ENCODE data around the gene GGA1. TPM values are rescaled to one million over a fixed set of nuclear protein-coding genes. Genes with fewer than 3 reads are reported as not detected.

The GGA1 gene
- total RNA-seq, 1 donor from 2014 or later = 27.5 TPM

GRCh38 chr22:37626144-37626543 is 17.5 kb downstream of the GGA1 start:
- DNase-seq = peak; percentile 78
- no peak overlapping the region for H3K4me3 ChIP-seq
- peaks cover 48% of the 10 kb centered on the region for H3K36me3 ChIP-seq
- peaks cover 41% of the 10 kb centered on the region for H3K4me1 ChIP-seq
- intact Hi-C loops (cut with micrococcal nuclease) = no loop called here
- no peaks in the 10 kb centered on the region for H3K9me3 ChIP-seq (replicated peaks)
- TF ChIP-seq CTCF (IDR thresholded peaks at IDR 0.05; ENCODE audit: borderline replicate concordance) = peak; percentile 27
- no peaks in the 10 kb centered on the region for H3K27me3 ChIP-seq (ENCODE audit: low read depth)
- peak overlapping the region; percentile 64 for H3K27ac ChIP-seq (replicated peaks)

DNA sequence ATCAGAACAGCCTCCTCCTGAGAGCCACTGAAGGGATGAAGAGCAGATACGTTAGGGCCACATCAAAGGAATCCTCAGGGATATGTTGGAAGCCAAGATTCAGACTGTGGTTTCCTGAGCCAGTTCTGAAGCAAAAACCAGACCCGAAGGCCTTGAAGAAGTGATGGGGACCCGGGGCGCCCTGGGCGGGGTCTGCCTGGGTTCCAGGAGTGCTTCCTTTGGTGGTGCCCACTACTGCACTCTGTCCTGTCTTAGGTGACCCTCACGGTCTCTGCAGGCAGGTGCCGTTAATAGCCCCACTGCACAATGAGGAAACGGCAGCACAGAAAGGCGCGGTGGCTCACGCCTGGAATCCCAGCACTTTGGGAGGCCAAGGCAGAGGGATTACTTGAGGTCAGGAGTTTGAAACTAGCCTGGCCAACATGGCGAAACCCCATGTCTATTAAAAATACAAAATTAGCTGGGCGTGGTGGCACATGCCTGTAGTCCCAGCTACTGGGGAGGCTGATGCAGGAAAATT is 18.0 kb downstream of the GGA1 start:
- DNase-seq = no peak
- peaks cover 48% of the 10 kb centered on the region for H3K36me3 ChIP-seq
- H3K4me3 ChIP-seq = no peak overlapping the region
- H3K27ac ChIP-seq (replicated peaks) = peak overlapping the region; percentile 64
- no peaks in the 10 kb centered on the region for H3K27me3 ChIP-seq (ENCODE audit: low read depth)
- no peak for TF ChIP-seq CTCF (IDR thresholded peaks at IDR 0.05; ENCODE audit: borderline replicate concordance)
- H3K9me3 ChIP-seq (replicated peaks) = no peaks in the 10 kb centered on the region
- H3K4me1 ChIP-seq = peaks cover 46% of the 10 kb centered on the region
- intact Hi-C loops (cut with micrococcal nuclease) = no loop called here

GRCh38 chr22:37627121-37627520 is 18.5 kb downstream of the GGA1 start:
- peaks cover 48% of the 10 kb centered on the region for H3K4me1 ChIP-seq
- no peak for DNase-seq
- no peak for TF ChIP-seq CTCF (IDR thresholded peaks at IDR 0.05; ENCODE audit: borderline replicate concordance)
- H3K27ac ChIP-seq (replicated peaks) = peak overlapping the region; percentile 64
- H3K36me3 ChIP-seq = peaks cover 49% of the 10 kb centered on the region
- no peak overlapping the region for H3K4me3 ChIP-seq
- H3K27me3 ChIP-seq (ENCODE audit: low read depth) = no peaks in the 10 kb centered on the region
- no peaks in the 10 kb centered on the region for H3K9me3 ChIP-seq (replicated peaks)
- intact Hi-C loops (cut with micrococcal nuclease) = no loop called here

- H3K27ac ChIP-seq (replicated peaks) = peak overlapping the region; percentile 64
- no peaks in the 10 kb centered on the region for H3K9me3 ChIP-seq (replicated peaks)
- H3K27me3 ChIP-seq (ENCODE audit: low read depth) = no peaks in the 10 kb centered on the region
- H3K4me1 ChIP-seq = peaks cover 52% of the 10 kb centered on the region
- peaks cover 48% of the 10 kb centered on the region for H3K36me3 ChIP-seq
- DNase-seq = no peak
- no peak overlapping the region for H3K4me3 ChIP-seq
- TF ChIP-seq CTCF (IDR thresholded peaks at IDR 0.05; ENCODE audit: borderline replicate concordance) = no peak
- intact Hi-C loops (cut with micrococcal nuclease) = no loop called here
Measured at GRCh38 chr22:37627545-37627944, 18.9 kb downstream of the GGA1 start.

- Histone ChIP-seq H3K4me3 (no peak overlapping the region), H3K27ac (replicated peaks) (no peak overlapping the region), H3K27me3 (ENCODE audit: low read depth) (no peaks in the 10 kb centered on the region), H3K4me1 (peaks cover 58% of the 10 kb centered on the region), H3K9me3 (replicated peaks) (no peaks in the 10 kb centered on the region), H3K36me3 (peaks cover 44% of the 10 kb centered on the region)
- no peak for TF ChIP-seq CTCF (IDR thresholded peaks at IDR 0.05; ENCODE audit: borderline replicate concordance)
- no peak for DNase-seq
- intact Hi-C loops (cut with micrococcal nuclease) = no loop called here
Measured at GRCh38 chr22:37628830-37629229, 20.2 kb downstream of the GGA1 start.
